NB4 (cell line): ENCODE data around the gene DTX3L.

Experiments
- DNase-seq: peaks from one replicate; pipeline ENCODE4 v3.0.0; 2010; ENCODE audit warnings: low read depth
- H3K4me3 ChIP-seq: one replicate; pipeline ENCODE4 v1.5.1; 2011; ENCODE audit warnings: mild to moderate bottlenecking, low read depth, low read length, moderate library complexity
- CTCF ChIP-seq: IDR thresholded peaks from one replicate; pipeline ENCODE4 v1.5.1; 2012; ENCODE audit warnings: low read depth, low read length
- MAX ChIP-seq: IDR thresholded peaks from 2 replicates; pipeline ENCODE4 v1.6.1; 2011; ENCODE audit warnings: low read depth, low read length
- MYC ChIP-seq: IDR thresholded peaks from 2 replicates; pipeline ENCODE4 v1.6.1; 2011; ENCODE audit warnings: low read depth, low read length
- POLR2A ChIP-seq: IDR thresholded peaks from 2 replicates; pipeline ENCODE4 v1.6.1; 2011; ENCODE audit warnings: mild to moderate bottlenecking; ENCODE audit not compliant: insufficient read length; ENCODE audit errors: extremely low read depth

The DTX3L gene

GRCh38 chr3:122619040-122619439, 54.9 kb downstream of the DTX3L start:
- no peak for DNase-seq
- H3K4me3 ChIP-seq, result no peak overlapping the region
- TF ChIP-seq MYC, result no peak
- TF ChIP-seq CTCF, result no peak

- TF ChIP-seq MYC, result no peak
- TF ChIP-seq POLR2A, result no peak
- TF ChIP-seq MAX, result no peak
- no peak for TF ChIP-seq CTCF
- DNase-seq, result no peak
- H3K4me3 ChIP-seq, result no peak overlapping the region
Measured at GRCh38 chr3:122620399-122620798, 56.3 kb downstream of the DTX3L start.

GRCh38 chr3:122621112-122621511, 57.0 kb downstream of the DTX3L start:
- TF ChIP-seq CTCF (no peak), MYC (no peak), POLR2A (no peak), MAX (no peak)
- no peak overlapping the region for H3K4me3 ChIP-seq
- no peak for DNase-seq

GRCh38 chr3:122623031-122623829, 59.1 kb downstream of the DTX3L start:
- TF ChIP-seq MYC, result no peak
- TF ChIP-seq POLR2A, result no peak
- TF ChIP-seq MAX, result no peak
- TF ChIP-seq CTCF, result no peak
- DNase-seq, result peak; percentile 15
- H3K4me3 ChIP-seq, result no peak overlapping the region
